Inflammatory macrophage treated with lipopolysaccharide for 4 hours (primary cell): Measurements from ENCODE around the gene TLL2.
A peak's percentile ranks its signal among the peaks of the same experiment; 100 is the strongest.
"Not testable (repeated sequence)": the region's sequence is repeated elsewhere in the genome, so short reads cannot be mapped to it uniquely, and the experiment has no call there.

Experiments used
- DNase-seq: peaks from one replicate; pipeline ENCODE4 v3.0.0-alpha.2; 2020

The TLL2 gene

DNA sequence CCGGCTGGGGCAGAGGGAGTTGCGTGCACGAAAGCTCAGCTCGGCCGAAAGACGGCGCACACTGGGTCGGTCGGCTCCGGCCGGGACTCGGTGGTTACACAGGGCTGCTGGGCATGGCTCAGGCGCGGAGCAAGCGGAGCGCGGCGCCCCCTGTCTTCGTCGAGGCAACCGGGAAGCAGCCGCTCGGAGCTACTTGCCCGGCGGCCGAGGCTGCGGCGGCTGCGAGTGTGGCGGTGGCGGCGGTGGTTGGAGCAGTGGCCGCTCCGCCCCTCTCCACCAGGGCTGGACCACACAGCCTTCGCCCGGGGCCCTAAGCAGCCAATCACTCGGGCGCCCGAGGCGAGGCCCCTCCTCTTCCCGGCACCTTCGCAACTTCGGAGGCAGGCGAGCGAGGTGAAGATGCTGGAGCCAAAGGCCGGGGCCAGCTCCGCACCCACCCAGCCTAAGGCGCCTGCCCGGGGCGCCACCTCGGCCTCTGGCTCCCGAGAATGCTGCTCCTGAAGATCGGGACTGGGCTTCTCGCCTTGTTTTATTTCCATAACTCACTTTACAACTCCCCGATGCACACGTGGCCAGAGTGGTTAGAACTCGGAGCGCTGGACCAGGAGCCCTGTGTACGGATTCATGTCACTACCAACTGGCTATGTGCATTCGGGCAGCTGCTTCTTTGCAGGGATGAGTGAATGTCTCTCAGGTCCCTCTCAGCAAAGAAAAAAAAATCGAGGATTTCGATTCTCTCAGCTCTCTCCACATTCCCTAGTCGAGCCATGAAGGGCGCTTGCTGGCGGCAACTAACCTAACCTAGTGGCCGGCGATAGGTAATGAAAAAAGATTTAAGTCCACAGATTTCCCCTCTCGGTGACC is at the start of gene TLL2:
Gene TLL2, minus strand, starts transcription at position 229 of the 864 bp plus-strand sequence. CDS start 241 bp downstream, outside the sequence.
- DNase-seq, result peak; percentile 81

DNA sequence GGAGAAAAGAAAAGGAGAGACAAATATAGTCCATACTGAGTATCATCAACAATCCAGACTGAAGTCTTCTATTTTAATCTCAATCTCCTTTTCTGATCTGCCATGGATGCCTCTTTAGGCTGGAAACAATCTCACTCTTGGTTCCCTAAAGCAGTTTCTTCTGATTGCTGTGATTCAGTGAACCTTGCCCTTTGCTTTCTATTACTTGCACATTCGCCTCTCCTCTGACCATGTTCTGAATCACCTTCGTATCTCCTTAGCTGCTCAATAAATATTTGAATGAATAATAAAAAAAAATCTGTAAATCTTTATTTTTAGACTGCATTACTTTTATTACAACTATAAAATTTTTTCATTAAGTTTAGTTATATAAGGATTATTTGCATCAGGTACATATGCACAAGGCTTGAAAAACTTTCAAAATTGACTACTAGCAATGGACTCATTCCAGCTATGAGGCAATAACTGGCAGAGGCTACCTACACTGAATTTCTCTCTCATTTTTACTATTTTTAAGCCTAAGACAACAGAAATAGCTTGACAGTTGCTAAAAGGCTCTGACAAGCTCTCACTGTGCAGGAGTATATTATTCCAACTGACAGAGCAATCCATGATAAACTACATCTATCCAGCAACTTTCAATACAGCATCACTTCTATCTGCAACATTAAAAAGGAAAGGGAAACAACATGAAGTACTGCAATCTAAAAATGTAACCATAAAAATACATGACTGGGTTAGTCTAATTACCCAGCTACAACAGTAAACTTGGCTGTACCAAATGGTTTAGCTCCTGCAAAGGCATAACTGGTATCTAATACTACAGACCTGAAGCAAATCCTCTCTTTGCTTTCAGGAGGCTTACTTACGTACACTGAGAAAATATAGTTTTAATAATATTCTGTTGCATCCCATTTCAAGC is 47.5 kb upstream of the TLL2 start:
- DNase-seq, result no peak

DNA sequence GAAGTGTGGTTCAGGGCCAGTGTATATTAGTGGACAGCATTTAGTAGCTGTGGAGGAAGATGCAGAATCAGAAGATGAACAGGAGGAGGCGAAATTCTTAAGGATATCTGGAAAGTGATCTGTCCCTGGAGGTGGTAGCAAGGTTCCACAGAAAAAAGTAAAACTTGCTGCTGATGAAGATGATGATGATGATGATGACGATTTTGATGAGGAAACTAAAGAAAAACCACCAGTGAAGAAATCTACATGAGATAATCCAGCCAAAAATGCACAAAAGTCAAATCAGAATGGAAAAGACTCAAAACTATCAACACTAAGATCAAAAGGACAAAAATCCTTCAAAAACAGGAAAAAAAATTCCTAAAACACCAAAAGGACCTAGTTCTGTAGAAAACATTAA is 46.8 kb upstream of the TLL2 start:
- DNase-seq, result no peak

- DNase-seq, result no peak
These were observed 42.3 kb upstream of the TLL2 start for GRCh38 chr10:96556003-96556402.

- no peak for DNase-seq
These were observed 41.6 kb upstream of the TLL2 start for GRCh38 chr10:96555330-96555729.

GRCh38 chr10:96548589-96548988 is 34.9 kb upstream of the TLL2 start:
- no peak for DNase-seq

- not testable (repeated sequence) for DNase-seq
These were observed 31.8 kb upstream of the TLL2 start for GRCh38 chr10:96545558-96545957.

DNA sequence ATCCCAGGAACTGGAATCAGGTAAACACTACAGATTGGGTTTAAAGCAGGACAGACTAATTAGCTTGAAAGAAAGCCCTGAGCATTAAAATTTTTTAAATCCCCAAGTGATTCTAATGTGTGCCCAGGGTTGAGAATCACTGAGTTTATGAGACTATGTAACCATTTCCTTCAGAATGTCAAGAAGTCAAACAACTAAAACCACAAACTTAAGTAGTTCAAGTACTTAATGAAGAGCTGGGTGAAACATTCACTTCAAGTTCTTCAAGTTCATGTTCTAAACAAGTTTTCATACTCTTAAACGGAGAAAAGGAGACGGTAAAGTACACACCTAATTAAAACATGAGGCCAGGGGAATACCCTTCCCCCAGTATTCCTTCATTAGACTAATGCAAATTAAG is 28.2 kb upstream of the TLL2 start:
- DNase-seq, result no peak

DNA sequence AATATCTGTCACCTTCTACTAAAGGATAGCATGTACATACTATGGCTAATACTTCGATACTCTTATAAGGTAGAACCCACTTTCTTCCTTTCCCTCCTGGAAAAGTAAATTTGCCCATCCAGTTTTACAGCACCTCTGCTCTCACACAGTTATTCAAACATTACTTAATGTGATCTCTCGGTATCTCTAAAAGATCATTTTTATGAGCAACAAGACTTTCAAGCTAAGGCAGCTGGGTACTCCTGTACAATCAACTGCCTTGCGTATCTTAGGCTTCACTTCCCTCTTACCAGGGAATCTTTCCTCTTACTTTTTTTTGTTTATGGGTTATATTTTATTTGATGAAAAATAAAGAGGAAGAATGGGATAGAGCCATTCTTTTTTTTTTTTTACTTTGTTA is 26.5 kb upstream of the TLL2 start:
- no peak for DNase-seq

DNA sequence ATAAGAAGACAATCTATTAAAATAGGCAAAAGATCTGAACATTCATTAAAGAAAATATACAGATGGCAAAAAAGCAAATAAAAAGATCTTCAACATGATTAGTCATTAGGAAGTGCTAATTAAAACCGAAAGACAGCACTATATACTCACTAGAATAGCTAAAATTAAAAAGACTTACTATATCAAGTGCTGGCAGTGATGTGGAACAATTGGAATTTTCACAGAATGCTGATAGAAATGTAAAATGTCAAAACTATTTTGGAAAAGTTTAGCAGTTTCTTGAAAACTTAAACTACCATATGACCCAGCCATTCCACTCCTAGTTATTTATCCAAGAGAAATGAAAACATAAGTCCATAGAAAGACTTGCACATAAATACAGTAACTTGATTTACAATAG is 25.0 kb upstream of the TLL2 start:
- no peak for DNase-seq

- DNase-seq, result no peak
These were observed 22.4 kb upstream of the TLL2 start for GRCh38 chr10:96536129-96536528.

DNA sequence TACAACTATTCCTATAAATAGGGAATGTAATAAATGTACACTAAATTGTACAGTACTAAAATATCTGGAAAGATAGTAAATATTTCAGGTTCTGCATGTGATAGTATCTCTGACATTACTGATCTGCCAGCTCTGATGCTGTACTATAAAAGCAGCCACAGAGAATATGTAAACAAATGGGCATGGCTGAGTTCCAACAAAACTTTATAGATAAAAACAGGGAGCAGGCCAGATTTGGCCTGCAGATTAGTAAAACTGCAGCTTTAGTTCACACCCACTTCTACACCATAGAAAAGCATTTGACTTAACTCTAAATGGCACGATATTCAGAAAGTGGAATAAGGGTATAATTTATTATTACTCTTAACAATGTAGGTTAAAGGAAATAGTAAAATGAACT is 18.8 kb upstream of the TLL2 start:
- no peak for DNase-seq

GRCh38 chr10:96529634-96530279 is 16.0 kb upstream of the TLL2 start:
- no peak for DNase-seq

- no peak for DNase-seq
These were observed 11.0 kb upstream of the TLL2 start for GRCh38 chr10:96524741-96525140.

GRCh38 chr10:96517284-96517683 is 3.6 kb upstream of the TLL2 start:
- DNase-seq, result no peak

DNA sequence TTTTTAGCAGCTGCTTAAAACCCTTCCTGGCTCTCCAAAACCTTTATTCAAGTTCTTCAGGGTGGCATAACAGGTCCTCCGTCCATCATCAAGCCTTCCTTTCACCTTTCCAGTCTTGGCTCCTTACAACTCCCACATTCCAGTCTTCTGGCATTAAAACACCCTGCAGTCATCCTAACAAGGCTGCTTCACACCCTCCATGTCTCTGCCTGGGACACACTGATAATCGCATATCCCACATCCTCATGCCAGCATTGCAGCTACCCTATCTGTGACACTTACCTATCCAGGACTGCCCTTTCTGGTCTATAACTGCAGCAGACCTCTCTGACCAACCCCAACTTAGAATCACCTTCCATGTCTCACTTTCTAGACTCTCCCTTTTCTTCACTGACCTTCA is 2.6 kb upstream of the TLL2 start:
- no peak for DNase-seq

GRCh38 chr10:96513305-96513697 is 425 bp downstream of the TLL2 start:
- DNase-seq, result no peak

- peak; percentile 15 for DNase-seq
These were observed 1.0 kb downstream of the TLL2 start for GRCh38 chr10:96512524-96513304.

DNA sequence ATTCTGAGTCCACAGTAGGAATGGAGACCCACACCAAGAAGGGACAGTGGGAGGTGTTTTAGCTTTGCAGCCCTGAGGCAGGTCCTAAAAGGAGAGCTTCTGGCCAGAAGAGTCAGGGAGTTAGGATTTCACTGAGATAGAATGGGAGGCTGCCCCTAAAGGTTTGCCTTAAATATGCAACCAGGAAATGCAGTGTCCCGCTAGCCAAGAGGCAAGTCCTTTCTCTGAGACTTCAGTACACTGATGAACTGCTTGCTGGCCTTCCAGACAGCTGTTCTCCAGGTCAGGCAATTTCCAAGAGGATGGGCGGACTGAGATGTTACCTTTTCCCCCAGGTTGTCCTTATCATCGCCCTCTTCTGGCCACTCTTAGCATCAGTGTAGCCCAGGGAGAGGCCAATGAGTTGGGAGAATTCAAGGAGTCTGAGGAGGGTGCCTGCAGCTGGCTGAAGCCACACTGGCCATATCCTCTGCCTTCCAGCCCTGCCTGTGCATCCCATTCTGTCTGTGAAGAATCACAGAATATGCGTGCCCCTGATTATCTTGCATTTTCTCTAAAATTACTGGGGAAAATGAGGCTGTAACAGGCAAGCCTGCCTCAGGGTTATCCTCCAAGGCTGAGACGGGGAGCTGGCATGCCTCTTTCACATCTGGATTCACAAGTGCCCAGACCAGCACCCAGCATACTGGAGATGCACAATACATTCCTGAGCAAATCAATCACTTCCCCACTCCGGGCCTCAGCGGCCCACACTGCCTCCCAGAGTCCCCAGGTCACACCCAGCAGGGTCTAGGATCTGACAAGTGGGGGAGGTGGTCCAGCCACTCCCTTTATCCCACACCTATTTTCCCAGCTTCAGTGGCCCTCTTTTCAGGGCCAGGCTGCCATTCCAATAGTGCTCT is 2.4 kb downstream of the TLL2 start:
- DNase-seq, result peak; percentile 17

DNA sequence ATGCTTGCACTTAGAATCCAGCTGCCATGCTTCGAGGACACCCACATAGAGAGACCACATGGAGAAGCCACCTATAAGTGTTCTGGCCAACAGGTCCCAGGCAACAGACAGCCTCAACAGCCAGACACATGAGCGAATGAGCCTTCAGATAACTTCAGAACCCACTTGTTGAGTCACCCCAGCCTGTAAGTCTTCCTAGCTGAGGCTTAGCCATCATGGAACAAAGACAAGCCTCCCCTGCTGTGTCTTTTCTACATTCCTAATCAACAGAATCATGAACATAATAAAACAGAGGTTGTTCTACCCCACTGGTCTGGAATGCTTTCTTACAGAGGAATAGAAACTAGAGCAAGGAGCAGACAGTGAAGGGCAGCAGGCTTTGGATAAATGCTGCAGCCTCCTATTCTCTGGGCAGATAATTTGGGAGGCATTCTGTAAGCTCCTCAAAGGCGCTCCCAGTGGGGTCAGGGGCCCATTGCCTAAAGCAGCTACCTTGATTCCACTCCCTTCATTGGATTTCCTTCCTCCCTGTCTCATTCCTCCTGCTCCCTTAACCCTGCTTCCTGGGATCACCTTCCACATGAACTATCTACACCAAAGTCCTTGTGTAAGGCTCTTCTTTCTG is 4.6 kb downstream of the TLL2 start:
- no peak for DNase-seq

- no peak for DNase-seq
These were observed 6.7 kb downstream of the TLL2 start for GRCh38 chr10:96507044-96507443.
